Retinal pigment epithelial cell (primary cell): Measurements from ENCODE around the gene LRRC4B.

ENCODE experiments used
- DNase-seq: peaks from one replicate; pipeline ENCODE4 v3.0.0-alpha.2; 2010; ENCODE audit warnings: low read depth
- H3K4me3 ChIP-seq: 2 replicates; pipeline ENCODE4 v1.5.1; 2011; ENCODE audit warnings: mild to moderate bottlenecking, low read length, control low read depth, moderate library complexity
- TF ChIP-seq, protein P1 (sequence below): conservative IDR thresholded peaks from 2 replicates; pipeline ENCODE4 v1.5.1; 2011; ENCODE audit warnings: low read depth, low read length, control low read depth, inconsistent platforms

Gene LRRC4B

DNA sequence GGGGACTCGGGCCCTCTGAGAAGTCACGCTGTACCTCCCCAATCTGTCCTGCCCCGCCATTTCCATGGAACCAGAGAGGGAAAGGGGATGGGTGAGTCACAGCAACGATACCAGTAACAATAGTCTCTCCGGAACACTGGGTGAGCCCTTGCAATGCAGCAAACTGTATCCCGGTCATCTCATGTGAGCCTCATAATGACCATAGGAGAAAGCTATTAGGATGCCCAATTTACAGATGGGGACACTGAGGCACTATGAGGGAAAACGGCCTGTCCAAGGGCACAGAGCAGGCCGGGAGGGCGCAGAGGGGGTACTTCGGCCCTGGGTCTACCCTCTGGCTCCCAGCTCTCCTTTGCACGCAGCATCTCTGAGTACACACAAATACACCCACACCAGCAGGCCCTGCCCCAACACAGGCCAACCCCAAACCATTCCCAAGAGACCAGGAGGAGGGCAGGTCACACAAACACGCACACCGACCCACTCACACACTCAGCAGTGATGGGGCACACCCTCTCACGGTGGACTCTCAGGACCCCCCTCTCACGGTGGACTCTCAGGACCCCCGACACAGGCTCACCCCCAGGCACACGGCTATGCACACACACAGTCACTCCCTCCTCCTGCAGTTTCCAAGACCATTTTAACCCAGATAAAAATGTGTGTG, 18.2 kb downstream of the LRRC4B start:
- DNase-seq = no peak
- TF ChIP-seq, protein P1, sequence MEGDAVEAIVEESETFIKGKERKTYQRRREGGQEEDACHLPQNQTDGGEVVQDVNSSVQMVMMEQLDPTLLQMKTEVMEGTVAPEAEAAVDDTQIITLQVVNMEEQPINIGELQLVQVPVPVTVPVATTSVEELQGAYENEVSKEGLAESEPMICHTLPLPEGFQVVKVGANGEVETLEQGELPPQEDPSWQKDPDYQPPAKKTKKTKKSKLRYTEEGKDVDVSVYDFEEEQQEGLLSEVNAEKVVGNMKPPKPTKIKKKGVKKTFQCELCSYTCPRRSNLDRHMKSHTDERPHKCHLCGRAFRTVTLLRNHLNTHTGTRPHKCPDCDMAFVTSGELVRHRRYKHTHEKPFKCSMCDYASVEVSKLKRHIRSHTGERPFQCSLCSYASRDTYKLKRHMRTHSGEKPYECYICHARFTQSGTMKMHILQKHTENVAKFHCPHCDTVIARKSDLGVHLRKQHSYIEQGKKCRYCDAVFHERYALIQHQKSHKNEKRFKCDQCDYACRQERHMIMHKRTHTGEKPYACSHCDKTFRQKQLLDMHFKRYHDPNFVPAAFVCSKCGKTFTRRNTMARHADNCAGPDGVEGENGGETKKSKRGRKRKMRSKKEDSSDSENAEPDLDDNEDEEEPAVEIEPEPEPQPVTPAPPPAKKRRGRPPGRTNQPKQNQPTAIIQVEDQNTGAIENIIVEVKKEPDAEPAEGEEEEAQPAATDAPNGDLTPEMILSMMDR = no peak
- no peak overlapping the region for H3K4me3 ChIP-seq

DNA sequence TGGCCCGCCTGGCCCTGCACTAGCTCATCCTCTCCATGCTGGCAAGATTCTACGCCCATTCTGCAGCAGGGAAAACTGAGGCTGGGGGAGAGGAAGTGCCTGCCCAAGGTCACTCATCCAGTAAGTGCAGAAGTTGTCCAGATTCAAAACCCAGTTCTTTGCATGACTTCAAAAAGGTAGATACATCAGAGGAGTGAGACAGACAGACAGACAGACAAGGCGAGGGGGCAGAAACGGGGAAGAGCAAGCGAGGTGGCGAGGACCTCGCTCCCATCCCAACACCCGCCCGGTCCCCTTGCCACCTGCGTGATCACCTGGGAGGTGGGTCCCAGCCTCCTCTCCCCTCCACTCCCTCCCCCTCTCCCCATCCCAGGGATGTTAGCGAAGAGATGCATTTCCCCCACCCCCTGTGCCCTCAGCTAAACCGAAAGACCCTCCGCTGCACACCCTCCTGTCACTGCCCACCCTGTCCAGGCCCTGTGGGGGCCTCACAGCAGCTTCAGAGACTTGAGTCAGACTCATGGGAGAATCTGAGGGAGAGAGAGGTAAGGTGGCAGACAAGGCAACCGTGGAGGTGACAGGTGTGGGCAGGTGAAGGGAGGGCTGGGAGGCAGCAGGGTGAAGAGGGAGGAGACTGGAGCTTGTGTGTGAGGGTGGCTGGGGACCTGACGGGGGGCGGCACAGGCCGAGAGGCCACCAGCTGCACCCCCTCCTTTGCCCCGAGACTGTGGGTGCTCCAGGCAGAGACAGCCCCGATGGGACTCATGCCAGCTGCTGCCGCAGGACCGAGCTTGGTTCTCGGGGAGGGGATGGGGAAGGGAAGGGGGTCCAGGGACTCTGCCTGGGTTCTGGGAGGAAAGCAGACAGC, 18.9 kb downstream of the LRRC4B start:
- no peak for DNase-seq
- TF ChIP-seq, protein P1 = no peak
- H3K4me3 ChIP-seq = no peak overlapping the region

DNA sequence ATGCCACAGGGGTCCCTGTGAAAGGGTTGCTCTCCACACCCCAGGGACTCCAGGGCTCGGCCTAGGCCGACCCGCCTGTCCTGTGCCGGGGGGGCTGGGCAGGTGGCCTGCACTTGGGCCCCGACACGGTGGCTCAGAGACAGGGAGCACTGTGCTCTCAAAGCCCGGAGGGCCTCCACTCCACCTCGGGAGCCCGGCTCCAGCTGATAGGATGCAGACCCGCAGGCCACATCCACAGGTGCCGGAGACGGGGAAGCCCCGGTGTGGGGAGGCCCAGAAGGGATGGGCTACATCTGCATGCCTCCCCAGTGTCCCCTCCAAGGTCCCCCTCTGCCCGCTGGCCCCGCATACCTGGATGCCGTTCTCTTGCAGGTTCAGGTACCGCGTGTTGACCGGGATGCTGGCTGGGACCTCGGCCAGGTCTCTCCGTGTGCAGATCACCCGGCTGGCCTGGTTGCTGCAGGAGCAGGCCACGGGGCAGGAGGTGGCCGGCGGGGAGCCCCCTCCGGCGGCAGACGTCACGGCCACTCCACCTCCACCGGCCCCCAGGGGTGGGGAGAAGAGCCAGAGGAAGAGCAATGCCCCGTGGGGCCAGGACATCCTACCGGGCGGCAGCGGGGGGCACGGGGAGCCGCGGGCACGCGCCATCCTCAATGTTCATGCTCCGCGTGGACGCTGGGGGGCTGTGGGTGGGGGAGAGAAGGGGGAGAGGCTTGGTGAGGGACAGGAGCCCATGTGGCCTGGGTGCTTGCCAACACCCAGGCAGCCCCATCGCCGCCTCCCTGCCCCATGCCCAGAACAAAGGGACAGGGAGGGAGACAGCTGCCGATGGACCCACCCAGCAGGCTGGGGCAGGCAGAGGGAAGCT, 19.8 kb downstream of the LRRC4B start:
- H3K4me3 ChIP-seq = no peak overlapping the region
- TF ChIP-seq, protein P1 = no peak
- no peak for DNase-seq

DNA sequence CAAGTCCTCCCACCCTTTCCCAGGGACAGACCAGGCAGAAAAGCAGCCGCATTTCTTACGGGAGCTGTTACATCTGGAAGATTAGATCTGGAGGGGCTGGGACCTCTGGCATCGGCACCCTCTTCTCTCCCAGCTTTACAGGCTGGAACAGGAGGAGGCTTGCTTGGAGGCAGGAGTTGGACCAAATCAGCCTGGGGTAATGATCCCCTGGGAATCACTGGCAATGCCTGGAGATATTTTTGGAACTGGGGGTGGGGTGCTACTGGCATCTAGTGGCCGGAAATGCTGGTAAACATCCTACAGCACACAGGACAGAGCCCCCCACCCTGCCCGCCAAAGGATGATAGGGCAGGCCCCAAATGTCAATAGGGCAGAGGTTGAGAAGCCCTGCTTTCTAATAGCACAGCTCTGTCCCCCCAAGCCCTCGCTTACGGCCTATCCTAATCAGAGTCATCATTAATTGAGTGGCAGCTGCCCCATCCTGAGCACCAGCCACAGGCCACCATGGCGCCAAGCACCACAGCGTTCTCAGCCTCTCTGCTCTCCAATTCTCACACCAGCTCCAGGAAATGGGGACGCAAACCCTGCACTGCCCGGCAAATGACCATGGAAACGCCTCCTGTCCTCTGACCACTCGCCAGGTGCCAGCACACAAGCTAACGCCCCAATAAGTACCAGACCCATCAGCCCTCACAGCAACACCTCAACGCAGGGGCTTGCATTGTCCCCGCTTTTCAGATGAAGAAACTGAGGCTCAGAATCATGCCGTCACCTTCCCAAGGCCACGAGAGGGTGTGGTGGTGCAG, 20.6 kb downstream of the LRRC4B start:
- TF ChIP-seq, protein P1 = peak; percentile 10
- no peak for DNase-seq
- H3K4me3 ChIP-seq = no peak overlapping the region

DNA sequence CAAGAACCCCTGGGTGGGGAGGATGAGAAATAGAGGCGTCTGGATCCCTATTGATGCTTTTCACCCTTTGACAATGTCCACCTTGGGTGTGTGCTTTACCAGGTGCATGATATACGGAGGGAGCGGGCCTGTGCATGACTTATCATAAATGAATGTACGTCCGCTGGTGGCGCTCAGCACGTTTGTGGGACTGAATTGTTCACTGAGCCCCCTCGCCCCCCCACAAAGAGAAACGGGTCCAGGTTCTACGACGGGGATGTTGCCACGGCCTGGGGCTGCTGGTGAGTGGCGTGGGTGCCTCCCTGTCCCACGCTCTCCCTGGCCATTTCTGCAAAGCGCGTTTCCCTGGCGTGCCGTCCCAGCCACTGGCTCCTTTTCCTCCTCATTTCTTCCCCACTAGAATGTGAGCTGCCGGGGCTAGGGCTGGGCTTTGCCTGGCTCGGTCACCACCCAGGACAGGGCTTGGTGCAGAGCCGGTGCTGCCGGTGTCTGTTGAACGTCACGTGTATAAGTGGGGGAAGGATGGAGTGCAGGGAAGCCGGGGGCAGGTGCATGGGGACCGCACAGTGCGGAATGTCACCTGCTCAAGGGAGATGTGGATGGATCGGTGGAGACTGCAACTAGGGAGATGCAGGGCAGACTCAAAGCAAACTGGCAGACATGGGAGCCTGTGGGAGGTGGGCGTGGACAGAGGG, 21.6 kb downstream of the LRRC4B start:
- H3K4me3 ChIP-seq = no peak overlapping the region
- no peak for DNase-seq
- TF ChIP-seq, protein P1 = no peak

DNA sequence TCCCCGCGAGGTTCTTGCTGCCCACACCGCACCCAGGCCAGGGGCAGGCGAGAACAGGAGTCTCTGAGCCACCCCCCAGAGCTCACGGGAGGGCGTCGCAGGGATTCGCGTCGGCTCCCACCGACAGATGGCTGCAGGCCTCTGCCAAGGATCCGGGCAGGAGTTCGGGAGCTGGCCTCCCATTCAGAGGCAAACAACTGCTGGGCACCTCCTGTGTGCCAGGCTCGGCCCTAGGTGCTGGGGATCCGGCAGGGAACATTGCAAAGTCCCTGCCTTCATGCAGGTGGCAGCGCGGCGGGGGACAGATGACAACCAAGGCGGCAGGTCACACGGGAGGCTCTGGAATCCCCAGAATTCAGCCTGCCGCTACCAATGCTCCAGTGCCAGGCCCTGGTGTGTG, 25.3 kb downstream of the LRRC4B start:
- TF ChIP-seq, protein P1 = no peak
- no peak overlapping the region for H3K4me3 ChIP-seq
- DNase-seq = no peak
